K562 (cell line): ENCODE data around the gene SLC31A1. TPM values are rescaled to one million over a fixed set of nuclear protein-coding genes. Genes with fewer than 3 reads are reported as not detected.

Source experiments
- ATAC-seq: fragments of 200-7000 bp; cut with Tn5 transposase; 3 replicates; pipeline ENCODE4 v1.9.1; 2020; ENCODE audit warnings: moderate library complexity
- BruUV-seq: library from RNA; stranded (reverse); fragments of 400-500 nt; replicated peaks from 2 replicates; lab custom pipeline; 2021; lab: Mats Ljungman, UMichigan
- CTCF ChIA-PET: fragments of 300-600 bp; formaldehyde crosslinking; extraction: SDS; loops from one replicate; lab custom pipeline; 2021; ENCODE audit warnings: low intra/inter-chr PET ratio; lab: Yijun Ruan, JAX
- POLR2A ChIA-PET: fragments of 300-600, 350-650 bp; sonication (Branson Sonifier 250); formaldehyde crosslinking; extraction: SDS; loops from one replicate; lab custom pipeline; 2021; ENCODE audit warnings: antibody characterized with exemption, inconsistent platforms; lab: Yijun Ruan, JAX
- DNase-seq, 4 experiments: peaks; one replicate each; pipeline versions ENCODE4 v3.0.0 to v3.0.0-alpha.2; 2011 to 2018; ENCODE audit warnings: low spot score in 3 of 4, mixed read lengths in 3 of 4; ENCODE audit errors: extremely low read depth in 1 of 4
- FAIRE-seq: peaks from 2 replicates; lab custom pipeline; 2011; peaks lifted over from hg19 to GRCh38; lab: Jason Lieb, UNC
- H2AFZ ChIP-seq: 2 replicates; pipeline ENCODE4 v1.6.0; 2011; ENCODE audit warnings: low read depth, low read length, control low read depth, inconsistent platforms
- H3K27ac ChIP-seq: fragments of 200-600 bp; 3 replicates; pipeline ENCODE4 v1.8.0; 2011; ENCODE audit warnings: low read depth, mild to moderate bottlenecking, control low read depth, inconsistent platforms, low read length, moderate library complexity, mixed read lengths; ENCODE audit errors: extremely low read depth
- H3K27me3 ChIP-seq, 2 experiments: fragments of 300-600 bp in 1 of 2; 2 replicates in 1 of 2; 3 replicates in 1 of 2; pipeline versions ENCODE4 v1.6.0 to v1.8.0; 2011; ENCODE audit warnings: inconsistent platforms in 2 of 2, low read length in 2 of 2, mild to moderate bottlenecking in 1 of 2, mixed read lengths in 1 of 2, moderate library complexity in 1 of 2; ENCODE audit not compliant: control insufficient read depth in 2 of 2, insufficient read depth in 2 of 2
- H3K36me3 ChIP-seq: fragments of 300-600 bp; 3 replicates; pipeline ENCODE4 v1.8.0; 2011; ENCODE audit warnings: mild to moderate bottlenecking, low read length, inconsistent platforms; ENCODE audit not compliant: control insufficient read depth, insufficient read depth
- H3K4me1 ChIP-seq, 2 experiments: fragments of 200-600 bp in 1 of 2; replicated peaks in 1 of 2; 2 replicates in 1 of 2; 3 replicates in 1 of 2; pipeline versions ENCODE4 v1.5.1 to v1.8.0; 2011; ENCODE audit warnings: inconsistent platforms in 2 of 2, low read length in 2 of 2, mild to moderate bottlenecking in 1 of 2, mixed read lengths in 1 of 2, moderate library complexity in 1 of 2; ENCODE audit not compliant: control insufficient read depth in 2 of 2, insufficient read depth in 2 of 2
- H3K4me2 ChIP-seq: 2 replicates; pipeline ENCODE4 v1.6.1; 2011; ENCODE audit warnings: low read length, control low read depth, inconsistent platforms, mixed read lengths; ENCODE audit not compliant: insufficient read depth
- H3K4me3 ChIP-seq: fragments of 200-600 bp; sonication (generic), shearing (Covaris generic); 2 replicates; pipeline ENCODE4 v1.5.1; 2016; ENCODE audit warnings: control low read depth, inconsistent platforms
- H3K79me2 ChIP-seq: fragments of 200-600 bp; 3 replicates; pipeline ENCODE4 v1.8.0; 2011; ENCODE audit warnings: low read length, inconsistent platforms; ENCODE audit not compliant: control insufficient read depth, insufficient read depth
- H3K9ac ChIP-seq, 2 experiments: 2 replicates each; pipeline versions ENCODE4 v1.6.0 to v1.6.1; 2011; ENCODE audit warnings: low read depth in 2 of 2, low read length in 2 of 2, control low read depth in 1 of 2, inconsistent platforms in 1 of 2, mild to moderate bottlenecking in 1 of 2, mixed read lengths in 1 of 2; ENCODE audit not compliant: insufficient read depth in 1 of 2
- H3K9me1 ChIP-seq: one replicate; pipeline ENCODE4 v1.6.0; 2011; ENCODE audit warnings: inconsistent platforms, mild to moderate bottlenecking, low read length, moderate library complexity; ENCODE audit not compliant: control insufficient read depth, insufficient read depth
- H3K9me3 ChIP-seq: replicated peaks from 2 replicates; pipeline ENCODE4 v1.5.1; 2011; ENCODE audit warnings: low read depth, low read length, inconsistent platforms; ENCODE audit not compliant: control insufficient read depth, insufficient read depth
- H4K20me1 ChIP-seq: replicated peaks from 2 replicates; pipeline ENCODE4 v1.6.1; 2011; ENCODE audit warnings: low read length, inconsistent platforms, mixed read lengths; ENCODE audit not compliant: control insufficient read depth, insufficient read depth
- BRD4 ChIP-seq: fragments of 200-600 bp; sonication (generic); IDR thresholded peaks from 2 replicates; pipeline ENCODE4 v1.6.1; 2017; ENCODE audit warnings: inconsistent platforms
- EGR1 ChIP-seq: fragments of 450-650 bp; conservative IDR thresholded peaks from 2 replicates; pipeline ENCODE4 v1.6.1; 2017; ENCODE audit warnings: mild to moderate bottlenecking
- ETV1 ChIP-seq: fragments of 450-650 bp; conservative IDR thresholded peaks from 2 replicates; pipeline ENCODE4 v1.6.1; 2016; ENCODE audit warnings: missing genetic modification characterization, control low read depth, low read depth, missing compliant biosample characterization
- FOXK1 ChIP-seq: sonication (generic); formaldehyde crosslinking; IDR thresholded peaks from 2 replicates; pipeline ENCODE4 v1.8.0; 2022; ENCODE audit warnings: missing genetic modification reagents, mild to moderate bottlenecking, borderline replicate concordance
- HBP1 ChIP-seq: fragments of 450-650 bp; formaldehyde crosslinking; IDR thresholded peaks from 2 replicates; pipeline ENCODE4 v1.4.0; 2022; ENCODE audit warnings: missing genetic modification characterization
- KHSRP ChIP-seq: fragments of 450-650 bp; IDR thresholded peaks from 2 replicates; pipeline ENCODE4 v1.6.1; 2017
- LCOR ChIP-seq: sonication (generic); formaldehyde crosslinking; IDR thresholded peaks from 2 replicates; pipeline ENCODE4 v1.8.0; 2022; ENCODE audit warnings: mild to moderate bottlenecking, missing genetic modification reagents
- NCOA2 ChIP-seq, 2 experiments: fragments of 450-650 bp; IDR thresholded peaks; 2 replicates each; pipeline ENCODE4 v1.6.1; 2018; ENCODE audit warnings: mild to moderate bottlenecking in 2 of 2, moderate library complexity in 1 of 2; ENCODE audit not compliant: partially characterized antibody in 2 of 2
- RBM25 ChIP-seq: fragments of 200-400 bp; formaldehyde crosslinking; IDR thresholded peaks from 2 replicates; pipeline ENCODE4 v1.6.1; 2018; ENCODE audit warnings: low read length, low read depth, moderate library complexity; ENCODE audit not compliant: severe bottlenecking
- RFX5 ChIP-seq: IDR thresholded peaks from 2 replicates; pipeline ENCODE4 v1.6.1; 2011; ENCODE audit warnings: low read depth, mild to moderate bottlenecking, improper control_type of control experiment, low read length
- SP2 ChIP-seq: IDR thresholded peaks from 2 replicates; pipeline ENCODE4 v1.6.1; 2011; ENCODE audit warnings: mild to moderate bottlenecking, low read depth, low read length, moderate library complexity; ENCODE audit not compliant: poor library complexity, severe bottlenecking; ENCODE audit errors: extremely low read depth
- THRAP3 ChIP-seq: fragments of 450-650 bp; IDR thresholded peaks from 2 replicates; pipeline ENCODE4 v1.6.1; 2016; ENCODE audit warnings: mild to moderate bottlenecking, inconsistent platforms, borderline replicate concordance
- ZNF511 ChIP-seq: sonication (generic); formaldehyde crosslinking; IDR thresholded peaks from 2 replicates; pipeline ENCODE4 v1.8.0; 2022; ENCODE audit warnings: mild to moderate bottlenecking, missing genetic modification reagents
- ZNF589 ChIP-seq: fragments of 200-800 bp; sonication (Bioruptor generic); IDR thresholded peaks from 2 replicates; pipeline ENCODE4 v1.6.1; 2016; ENCODE audit warnings: low read depth, missing genetic modification characterization, missing compliant biosample characterization
- WGBS: fragments of 100-300 bp; shearing (Covaris generic); methylation state at CpG from one replicate; pipeline ENCODE4 v1.1.6; 2016; ENCODE audit warnings: low coverage, mixed read lengths; ENCODE audit not compliant: insufficient coverage; ENCODE audit errors: missing lambda C conversion rate; 5-methylcytosine and 5-hydroxymethylcytosine counted together
- in situ Hi-C: fragments of 300-500 bp; cut with MboI; formaldehyde crosslinking; loops from 4 replicates; pipeline ENCODE4 v1.15.0; 2018; ENCODE audit warnings: inconsistent platforms, mixed read lengths
- intact Hi-C: fragments of 100-400 bp; cut with micrococcal nuclease; formaldehyde crosslinking; loops from 2 replicates; pipeline ENCODE4 v1.14.2; 2022
- polyA plus RNA-seq, 8 experiments: library from polyadenylated mRNA; depleted of rRNA in 4 of 8; stranded (reverse) in 5 of 8; unstranded in 3 of 8; fragments of >200 nt; fragmentation: Nextera tagmentation in 2 of 8; fragmentation: Illumina TruSeq in 1 of 8; extraction: Ambion mirVana in 2 of 8; extraction: Trizol in 1 of 8; gene quantifications; 2 replicates each; pipeline versions ENCODE4 v1.2.1 to v1.2.3, GENCODE V29; 2011 to 2014; ENCODE audit warnings: inconsistent platforms in 1 of 8, missing spikeins in 1 of 8
- total RNA-seq, 7 experiments: library from RNA; depleted of rRNA in 6 of 7; stranded (reverse); fragments of >200 nt in 6 of 7; fragmentation: Illumina TruSeq in 2 of 7; extraction: Trizol in 2 of 7; gene quantifications; 2 replicates each; pipeline versions ENCODE4 v1.2.1 to v1.2.3, GENCODE V29; 2011 to 2021; ENCODE audit warnings: low replicate concordance in 1 of 7
- TF ChIP-seq, protein P1 (sequence below): fragments of 150-350 bp; conservative IDR thresholded peaks from 2 replicates; pipeline ENCODE4 v1.6.1; 2014; ENCODE audit warnings: low read length

SLC31A1 gene
- total and polyA plus RNA-seq, 9 of the 15 experiments (the other 6 are each of a cell fraction or from before 2014, with no cell fraction given) = 15.4 to 40.7 (median 25.9) TPM

GRCh38 chr9:113302792-113303418 is 81.6 kb downstream of the SLC31A1 start, which contains the start of gene RNF183:
TSS of gene RNF183 (minus strand) at chr9:113303376. CDS start at chr9:113298184, 5,192 bp downstream.
- Histone ChIP-seq H3K9me3 (no peaks in the 10 kb centered on the region), H2AFZ (peak within 1 kb of the TSS; percentile 62), H4K20me1 (no peaks in the 10 kb centered on the region), H3K27me3 (peaks cover 16 to 25% of the 10 kb centered on the region in 2 experiments), H3K4me1 (peaks cover 11 to 21% of the 10 kb centered on the region in 2 experiments; a peak in 4 of 5 replicates), H3K4me3 (no peak within 1 kb of the TSS), H3K79me2 (no peaks in the 10 kb centered on the region), H3K36me3 (no peaks in the 10 kb centered on the region), H3K9me1 (no peaks in the 10 kb centered on the region), H3K9ac (peak within 1 kb of the TSS in 1 of 2 experiments; percentile 38; a peak in 1 of 4 replicates), H3K4me2 (peak within 1 kb of the TSS; percentile 43), H3K27ac (no peak within 1 kb of the TSS)
- ATAC-seq = no peak; the same call in 2 of the 3 replicates
- WGBS = 40% methylated on average over 25 of the region's 25 CpGs
- intact Hi-C loops (loop anchor here (10.0 kb wide), 1 partner anchor 352 kb away; no protein-coding TSS in a partner anchor), in situ Hi-C loops (loop anchor here (5.0 to 10.0 kb wide), 2 partner anchors 104 to 352 kb away; no protein-coding TSS in a partner anchor)
- DNase-seq = peak in 1 of 4 experiments; percentile 35
- CTCF ChIA-PET = interaction anchor here (0.7 kb wide), 1 partner anchor 12 kb away, joined by 3 read pairs; no protein-coding TSS in a partner anchor
- POLR2A ChIA-PET = interaction anchor here (0.7 to 1.2 kb wide), 2 partner anchors 9 to 17 kb away, joined by 3 to 7 read pairs; no protein-coding TSS in a partner anchor
- no TSS peak for BruUV-seq
- no peak for FAIRE-seq
- TF ChIP-seq RFX5 = no peak
- no peak for TF ChIP-seq NCOA2 (IDR thresholded peaks at IDR 0.05; ENCODE audit: partially characterized antibody in 2 of 2)
- peak; percentile 9 for TF ChIP-seq SP2
- no peak for TF ChIP-seq KHSRP
- TF ChIP-seq RBM25 = peak; percentile 24
- no peak for TF ChIP-seq HBP1 (CRISPR knock-in tag)
- TF ChIP-seq BRD4 = no peak
- TF ChIP-seq ZNF589 = no peak
- TF ChIP-seq LCOR = no peak
- no peak for TF ChIP-seq ZNF511 (CRISPR knock-in tag)
- TF ChIP-seq EGR1 = peak; percentile 77
- no peak for TF ChIP-seq THRAP3
- TF ChIP-seq ETV1 (tag) = no peak
- TF ChIP-seq, protein P1, sequence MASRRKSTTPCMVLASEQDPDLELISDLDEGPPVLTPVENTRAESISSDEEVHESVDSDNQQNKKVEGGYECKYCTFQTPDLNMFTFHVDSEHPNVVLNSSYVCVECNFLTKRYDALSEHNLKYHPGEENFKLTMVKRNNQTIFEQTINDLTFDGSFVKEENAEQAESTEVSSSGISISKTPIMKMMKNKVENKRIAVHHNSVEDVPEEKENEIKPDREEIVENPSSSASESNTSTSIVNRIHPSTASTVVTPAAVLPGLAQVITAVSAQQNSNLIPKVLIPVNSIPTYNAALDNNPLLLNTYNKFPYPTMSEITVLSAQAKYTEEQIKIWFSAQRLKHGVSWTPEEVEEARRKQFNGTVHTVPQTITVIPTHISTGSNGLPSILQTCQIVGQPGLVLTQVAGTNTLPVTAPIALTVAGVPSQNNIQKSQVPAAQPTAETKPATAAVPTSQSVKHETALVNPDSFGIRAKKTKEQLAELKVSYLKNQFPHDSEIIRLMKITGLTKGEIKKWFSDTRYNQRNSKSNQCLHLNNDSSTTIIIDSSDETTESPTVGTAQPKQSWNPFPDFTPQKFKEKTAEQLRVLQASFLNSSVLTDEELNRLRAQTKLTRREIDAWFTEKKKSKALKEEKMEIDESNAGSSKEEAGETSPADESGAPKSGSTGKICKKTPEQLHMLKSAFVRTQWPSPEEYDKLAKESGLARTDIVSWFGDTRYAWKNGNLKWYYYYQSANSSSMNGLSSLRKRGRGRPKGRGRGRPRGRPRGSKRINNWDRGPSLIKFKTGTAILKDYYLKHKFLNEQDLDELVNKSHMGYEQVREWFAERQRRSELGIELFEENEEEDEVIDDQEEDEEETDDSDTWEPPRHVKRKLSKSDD = no peak
- no peak for TF ChIP-seq FOXK1 (CRISPR knock-in tag)
